CD14-positive monocyte (primary cell): ENCODE data around the gene PLEKHM2. TPM values are rescaled to one million over a fixed set of nuclear protein-coding genes. Genes with fewer than 3 reads are reported as not detected.

Experiments
- DNase-seq, 3 donors: peaks; one replicate each; pipeline ENCODE4 v3.0.0-alpha.2; 2011 to 2022
- H2AFZ ChIP-seq: 2 replicates; pipeline ENCODE4 v1.6.0; 2012; ENCODE audit warnings: mild to moderate bottlenecking, low read depth, low read length, inconsistent platforms; ENCODE audit not compliant: insufficient read depth, poor library complexity, severe bottlenecking
- H3K27ac ChIP-seq, 2 donors: 1 replicate in 1 of 2; 2 replicates in 1 of 2; pipeline ENCODE4 v1.5.1; 2012 to 2013; ENCODE audit warnings: low read length in 2 of 2, control low read depth in 1 of 2, inconsistent platforms in 1 of 2, low read depth in 1 of 2, mild to moderate bottlenecking in 1 of 2
- H3K27me3 ChIP-seq, 2 donors: one replicate each; pipeline versions ENCODE4 v1.6.0 to v1.6.1; 2011 to 2013; ENCODE audit warnings: low read length in 2 of 2; ENCODE audit not compliant: control insufficient read depth in 2 of 2, insufficient read depth in 2 of 2
- H3K36me3 ChIP-seq, 2 donors: replicated peaks in 1 of 2; 1 replicate in 1 of 2; 2 replicates in 1 of 2; pipeline versions ENCODE4 v1.5.1 to v1.6.1; 2012 to 2013; ENCODE audit warnings: low read length in 2 of 2, control low read depth in 1 of 2, inconsistent platforms in 1 of 2, mild to moderate bottlenecking in 1 of 2; ENCODE audit not compliant: insufficient read depth in 2 of 2, control insufficient read depth in 1 of 2
- H3K4me1 ChIP-seq, 2 donors: 1 replicate in 1 of 2; 2 replicates in 1 of 2; pipeline versions ENCODE4 v1.5.1 to v1.6.1; 2012 to 2013; ENCODE audit warnings: low read length in 2 of 2, control low read depth in 1 of 2, inconsistent platforms in 1 of 2, mild to moderate bottlenecking in 1 of 2, moderate library complexity in 1 of 2; ENCODE audit not compliant: insufficient read depth in 2 of 2, control insufficient read depth in 1 of 2
- H3K4me2 ChIP-seq: replicated peaks from 2 replicates; pipeline ENCODE3; 2012; ENCODE audit warnings: low read length, moderate library complexity, mild to moderate bottlenecking; ENCODE audit not compliant: poor library complexity, severe bottlenecking; ENCODE audit errors: extremely low read depth
- H3K4me3 ChIP-seq, 3 experiments: fragments of 200-600 bp in 1 of 3; sonication (generic) in 1 of 3; replicated peaks in 1 of 3; 1 replicate in 2 of 3; 2 replicates in 1 of 3; pipeline ENCODE4 v1.5.1; 2011 to 2013; ENCODE audit warnings: low read length in 3 of 3, mild to moderate bottlenecking in 3 of 3, control low read depth in 2 of 3, low read depth in 2 of 3, inconsistent platforms in 1 of 3, moderate library complexity in 1 of 3
- H3K79me2 ChIP-seq: 2 replicates; pipeline ENCODE4 v1.6.0; 2012; ENCODE audit warnings: mild to moderate bottlenecking, control low read depth, inconsistent platforms, low read length, moderate library complexity; ENCODE audit not compliant: insufficient read depth
- H3K9ac ChIP-seq: 2 replicates; pipeline ENCODE4 v1.6.0; 2017; ENCODE audit warnings: low read length, mild to moderate bottlenecking; ENCODE audit not compliant: insufficient read depth, poor library complexity, severe bottlenecking
- H3K9me3 ChIP-seq, 2 donors: replicated peaks in 1 of 2; 1 replicate in 1 of 2; 2 replicates in 1 of 2; pipeline versions ENCODE4 v1.5.1 to v1.6.1; 2012 to 2013; ENCODE audit warnings: low read length in 2 of 2, control low read depth in 1 of 2; ENCODE audit not compliant: control insufficient read depth in 1 of 2, insufficient read depth in 1 of 2
- H4K20me1 ChIP-seq: 2 replicates; pipeline ENCODE4 v1.6.0; 2012; ENCODE audit warnings: mild to moderate bottlenecking, low read length, control low read depth, moderate library complexity; ENCODE audit not compliant: insufficient read depth
- H3K27ac Mint-ChIP-seq, 7 donors: one replicate each; pipeline ENCODE4 v1.8.0; 2020; ENCODE audit warnings: mild to moderate bottlenecking in 7 of 7, mixed read lengths in 7 of 7, moderate library complexity in 6 of 7, inconsistent platforms in 2 of 7
- H3K27me3 Mint-ChIP-seq, 3 donors: one replicate each; pipeline ENCODE4 v1.8.0; 2021 to 2022; ENCODE audit warnings: low read depth in 3 of 3, mild to moderate bottlenecking in 3 of 3, mixed read lengths in 3 of 3, moderate library complexity in 3 of 3, inconsistent platforms in 1 of 3
- H3K36me3 Mint-ChIP-seq, 2 donors: one replicate each; pipeline ENCODE4 v1.8.0; 2020; ENCODE audit warnings: mixed read lengths in 2 of 2, inconsistent platforms in 1 of 2, mild to moderate bottlenecking in 1 of 2
- H3K4me1 Mint-ChIP-seq: one replicate; pipeline ENCODE4 v1.8.0; 2020; ENCODE audit warnings: mild to moderate bottlenecking, mixed read lengths
- H3K4me3 Mint-ChIP-seq, 2 donors: one replicate each; pipeline ENCODE4 v1.8.0; 2020; ENCODE audit warnings: mild to moderate bottlenecking in 2 of 2, mixed read lengths in 2 of 2, moderate library complexity in 1 of 2
- H3K9me3 Mint-ChIP-seq, 7 donors: one replicate each; pipeline ENCODE4 v1.8.0; 2020 to 2022; ENCODE audit warnings: mixed read lengths in 7 of 7, mild to moderate bottlenecking in 6 of 7, moderate library complexity in 6 of 7, inconsistent platforms in 2 of 7
- WGBS: methylation state at CpG from one replicate; pipeline ENCODE4 v1.1.5; 2013; ENCODE audit warnings: missing lambda C conversion rate; ENCODE audit not compliant: insufficient coverage; 5-methylcytosine and 5-hydroxymethylcytosine counted together
- intact Hi-C, 2 donors: fragments of 100-400 bp; cut with micrococcal nuclease; formaldehyde crosslinking; loops; one replicate each; pipeline versions ENCODE4 v1.15.0 to v1.15.1; 2023
- polyA plus RNA-seq, 3 donors: library from polyadenylated mRNA; depleted of rRNA in 1 of 3; unstranded in 2 of 3; stranded (reverse) in 1 of 3; fragments of 300-500 nt in 2 of 3; fragments of >200 nt in 1 of 3; fragmentation: Illumina TruSeq in 2 of 3; gene quantifications; 1 replicate in 2 of 3; 2 replicates in 1 of 3; pipeline ENCODE4 v1.2.3, GENCODE V29; 2012 to 2021
- TF ChIP-seq, protein P1 (sequence below): fragments of 200-600 bp; IDR thresholded peaks from one replicate; pipeline ENCODE4 v1.8.0; 2022; ENCODE audit warnings: antibody characterized with exemption, mild to moderate bottlenecking

The PLEKHM2 gene
- polyA plus RNA-seq, 3 donors = 4.0 to 79.3 (median 5.8) TPM

DNA sequence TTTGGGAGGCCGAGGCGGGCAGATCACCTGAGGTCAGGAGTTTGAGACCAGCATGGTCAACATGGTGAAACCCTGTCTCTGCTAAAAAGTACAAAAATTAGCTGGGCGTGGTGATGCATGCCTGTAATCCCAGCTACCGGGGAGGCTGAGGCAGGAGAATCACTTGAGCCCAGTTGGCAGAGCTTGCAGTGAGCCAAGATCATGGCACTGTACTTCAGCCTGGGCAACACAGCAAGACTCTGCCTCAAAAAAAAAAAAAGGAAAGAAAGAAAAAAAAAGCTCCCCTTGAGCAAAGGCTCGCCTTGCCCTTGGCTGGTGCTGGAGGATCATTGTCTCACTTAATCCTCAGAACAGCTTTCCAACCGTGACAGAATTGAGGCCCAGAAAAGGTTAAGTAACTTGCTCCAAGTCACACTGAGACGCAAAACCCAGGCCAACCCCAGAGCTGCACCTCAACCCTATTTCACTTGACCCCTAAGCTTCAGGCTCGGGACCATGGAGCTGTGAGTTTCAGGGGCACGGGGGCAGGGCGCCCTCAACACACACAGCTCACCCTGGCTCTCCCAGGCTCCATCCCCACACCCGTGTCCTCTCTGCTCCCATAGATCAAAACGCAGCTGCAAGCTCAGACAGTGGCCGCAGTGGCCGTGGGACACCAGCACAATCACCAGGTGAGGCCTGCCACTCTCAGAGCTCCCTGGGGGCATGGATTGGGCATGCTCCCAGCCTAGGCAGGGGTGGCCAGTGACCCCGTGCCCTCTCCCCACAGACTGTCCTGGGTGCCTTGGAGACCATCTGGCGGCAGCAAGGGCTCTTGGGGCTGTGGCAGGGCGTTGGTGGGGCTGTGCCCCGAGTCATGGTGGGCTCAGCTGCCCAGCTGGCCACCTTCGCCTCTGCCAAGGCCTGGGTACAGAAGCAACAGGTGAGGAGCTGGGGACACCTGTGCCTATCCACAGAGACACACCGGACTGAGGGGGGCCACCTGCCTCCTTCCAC, 53.5 kb downstream of the PLEKHM2 start:
- Histone ChIP-seq H3K36me3 (peaks cover 25 to 27% of the 10 kb centered on the region in 2 donors), H3K27me3 (no peaks in the 10 kb centered on the region), H3K9ac (no peak overlapping the region), H3K27ac (no peak overlapping the region), H3K79me2 (no peaks in the 10 kb centered on the region), H2AFZ (no peak overlapping the region), H4K20me1 (no peaks in the 10 kb centered on the region), H3K4me2 (no peak overlapping the region), H3K4me3 (no peak overlapping the region), H3K9me3 (no peaks in the 10 kb centered on the region), H3K4me1 (no peaks in the 10 kb centered on the region)
- H3K27me3 Mint-ChIP-seq = peaks cover 0 to 2% (median 1%) of the 10 kb centered on the region in 3 donors
- no peak overlapping the region for H3K4me3 Mint-ChIP-seq
- no peak for DNase-seq
- H3K9me3 Mint-ChIP-seq = peaks cover 0 to 1% (median 0%) of the 10 kb centered on the region in 7 donors
- H3K4me1 Mint-ChIP-seq = peaks cover 4% of the 10 kb centered on the region
- 96% methylated on average over 18 of the region's 20 CpGs for WGBS
- intact Hi-C loops = no loop called here
- TF ChIP-seq, protein P1, sequence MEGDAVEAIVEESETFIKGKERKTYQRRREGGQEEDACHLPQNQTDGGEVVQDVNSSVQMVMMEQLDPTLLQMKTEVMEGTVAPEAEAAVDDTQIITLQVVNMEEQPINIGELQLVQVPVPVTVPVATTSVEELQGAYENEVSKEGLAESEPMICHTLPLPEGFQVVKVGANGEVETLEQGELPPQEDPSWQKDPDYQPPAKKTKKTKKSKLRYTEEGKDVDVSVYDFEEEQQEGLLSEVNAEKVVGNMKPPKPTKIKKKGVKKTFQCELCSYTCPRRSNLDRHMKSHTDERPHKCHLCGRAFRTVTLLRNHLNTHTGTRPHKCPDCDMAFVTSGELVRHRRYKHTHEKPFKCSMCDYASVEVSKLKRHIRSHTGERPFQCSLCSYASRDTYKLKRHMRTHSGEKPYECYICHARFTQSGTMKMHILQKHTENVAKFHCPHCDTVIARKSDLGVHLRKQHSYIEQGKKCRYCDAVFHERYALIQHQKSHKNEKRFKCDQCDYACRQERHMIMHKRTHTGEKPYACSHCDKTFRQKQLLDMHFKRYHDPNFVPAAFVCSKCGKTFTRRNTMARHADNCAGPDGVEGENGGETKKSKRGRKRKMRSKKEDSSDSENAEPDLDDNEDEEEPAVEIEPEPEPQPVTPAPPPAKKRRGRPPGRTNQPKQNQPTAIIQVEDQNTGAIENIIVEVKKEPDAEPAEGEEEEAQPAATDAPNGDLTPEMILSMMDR = no peak
- peaks cover 18 to 28% of the 10 kb centered on the region in 2 donors for H3K36me3 Mint-ChIP-seq
- peak overlapping the region in 3 of 7 donors; percentile 49 to 78 (median 70) for H3K27ac Mint-ChIP-seq

DNA sequence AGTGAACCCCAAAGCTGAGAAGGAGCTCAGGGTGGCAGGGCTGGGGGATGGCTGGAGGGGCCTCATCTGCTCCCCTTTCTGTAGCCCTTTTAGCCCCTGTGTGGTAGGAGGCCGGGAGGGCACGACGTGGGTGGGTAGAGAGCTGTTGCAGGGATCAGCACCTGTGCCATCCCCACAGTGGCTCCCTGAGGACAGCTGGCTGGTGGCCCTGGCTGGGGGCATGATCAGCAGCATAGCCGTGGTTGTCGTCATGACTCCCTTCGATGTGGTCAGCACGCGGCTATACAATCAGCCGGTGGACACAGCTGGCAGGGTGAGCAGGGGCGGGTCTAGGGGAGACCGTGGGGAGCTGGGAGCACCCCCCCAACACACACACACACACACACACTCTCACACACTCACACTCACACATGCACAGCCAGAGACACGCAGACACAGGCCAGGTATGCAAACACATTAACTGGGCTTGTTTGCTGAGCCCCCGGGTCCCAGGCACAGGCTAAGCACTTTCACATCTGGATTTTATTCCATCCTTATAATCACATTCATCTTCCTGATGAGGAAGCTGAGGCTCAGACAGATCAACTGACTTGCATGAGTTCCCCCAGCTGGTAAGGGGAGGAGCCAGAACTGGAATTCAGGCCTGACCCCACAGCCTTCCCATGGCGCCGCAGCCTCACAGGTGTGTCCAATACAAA, 54.4 kb downstream of the PLEKHM2 start:
- H3K9me3 ChIP-seq = no peaks in the 10 kb centered on the region
- peaks cover 0 to 1% (median 0%) of the 10 kb centered on the region in 7 donors for H3K9me3 Mint-ChIP-seq
- H3K4me3 ChIP-seq = no peak overlapping the region
- no peaks in the 10 kb centered on the region for H3K79me2 ChIP-seq
- peaks cover 0 to 3% (median 1%) of the 10 kb centered on the region in 3 donors for H3K27me3 Mint-ChIP-seq
- no peak overlapping the region for H3K4me2 ChIP-seq
- H3K27me3 ChIP-seq = no peaks in the 10 kb centered on the region
- peaks cover 4% of the 10 kb centered on the region for H3K4me1 Mint-ChIP-seq
- TF ChIP-seq, protein P1 = no peak
- intact Hi-C loops = no loop called here
- H3K36me3 ChIP-seq = peaks cover 15 to 18% of the 10 kb centered on the region in 2 donors
- no peaks in the 10 kb centered on the region for H4K20me1 ChIP-seq
- H2AFZ ChIP-seq = no peak overlapping the region
- no peak overlapping the region for H3K4me3 Mint-ChIP-seq
- WGBS = 97% methylated on average over 8 of the region's 15 CpGs
- no peaks in the 10 kb centered on the region for H3K4me1 ChIP-seq
- no peak overlapping the region for H3K27ac ChIP-seq
- DNase-seq = no peak
- H3K9ac ChIP-seq = no peak overlapping the region
- H3K36me3 Mint-ChIP-seq = peaks cover 10 to 18% of the 10 kb centered on the region in 2 donors
- peak overlapping the region in 2 of 7 donors; percentile 42 to 78 for H3K27ac Mint-ChIP-seq
